ENCODE data around the gene MTLN.
"Not testable (repeated sequence)": the region's sequence is repeated elsewhere in the genome, so short reads cannot be mapped to it uniquely, and the experiment has no call there.

GRCh38 chr2:110229886-110230285 lies 17.5 kb upstream of the MTLN start:
- TF ChIP-seq, protein P1, sequence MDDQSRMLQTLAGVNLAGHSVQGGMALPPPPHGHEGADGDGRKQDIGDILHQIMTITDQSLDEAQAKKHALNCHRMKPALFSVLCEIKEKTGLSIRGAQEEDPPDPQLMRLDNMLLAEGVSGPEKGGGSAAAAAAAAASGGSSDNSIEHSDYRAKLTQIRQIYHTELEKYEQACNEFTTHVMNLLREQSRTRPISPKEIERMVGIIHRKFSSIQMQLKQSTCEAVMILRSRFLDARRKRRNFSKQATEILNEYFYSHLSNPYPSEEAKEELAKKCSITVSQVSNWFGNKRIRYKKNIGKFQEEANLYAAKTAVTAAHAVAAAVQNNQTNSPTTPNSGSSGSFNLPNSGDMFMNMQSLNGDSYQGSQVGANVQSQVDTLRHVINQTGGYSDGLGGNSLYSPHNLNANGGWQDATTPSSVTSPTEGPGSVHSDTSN (IDR thresholded peaks at IDR 0.05): not testable (repeated sequence)
- not testable (repeated sequence) for TF ChIP-seq RAD21 (IDR thresholded peaks at IDR 0.05; ENCODE audit: low read length); CTCF (IDR thresholded peaks at IDR 0.05)

Data from SK-N-SH (cell line).